Measurements from ENCODE around the gene NR6A1. TPM values are rescaled to one million over a fixed set of nuclear protein-coding genes. Genes with fewer than 3 reads are reported as not detected.

The NR6A1 gene
- total RNA-seq, 1 experiment from 2014 or later, result 6.7 TPM

DNA sequence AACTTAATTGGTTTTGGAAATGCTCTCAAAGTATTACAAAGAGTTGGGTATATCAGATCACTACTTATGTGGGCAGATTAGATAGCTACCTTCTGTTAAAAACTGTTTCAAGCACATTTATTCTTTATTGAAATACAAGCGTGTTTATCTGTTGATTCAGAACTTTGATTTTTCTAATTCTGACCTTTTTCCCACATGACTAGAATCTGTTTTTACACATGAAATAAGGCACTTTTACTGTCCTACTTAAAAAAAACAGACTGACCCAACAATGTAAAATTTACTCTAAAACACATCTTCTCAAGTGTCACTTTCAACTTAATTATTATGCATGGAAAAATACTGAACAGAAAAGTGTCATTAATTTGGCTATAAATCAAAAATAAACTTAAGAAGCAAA, 4.8 kb downstream of the NR6A1 start:
- TF ChIP-seq, protein P1, sequence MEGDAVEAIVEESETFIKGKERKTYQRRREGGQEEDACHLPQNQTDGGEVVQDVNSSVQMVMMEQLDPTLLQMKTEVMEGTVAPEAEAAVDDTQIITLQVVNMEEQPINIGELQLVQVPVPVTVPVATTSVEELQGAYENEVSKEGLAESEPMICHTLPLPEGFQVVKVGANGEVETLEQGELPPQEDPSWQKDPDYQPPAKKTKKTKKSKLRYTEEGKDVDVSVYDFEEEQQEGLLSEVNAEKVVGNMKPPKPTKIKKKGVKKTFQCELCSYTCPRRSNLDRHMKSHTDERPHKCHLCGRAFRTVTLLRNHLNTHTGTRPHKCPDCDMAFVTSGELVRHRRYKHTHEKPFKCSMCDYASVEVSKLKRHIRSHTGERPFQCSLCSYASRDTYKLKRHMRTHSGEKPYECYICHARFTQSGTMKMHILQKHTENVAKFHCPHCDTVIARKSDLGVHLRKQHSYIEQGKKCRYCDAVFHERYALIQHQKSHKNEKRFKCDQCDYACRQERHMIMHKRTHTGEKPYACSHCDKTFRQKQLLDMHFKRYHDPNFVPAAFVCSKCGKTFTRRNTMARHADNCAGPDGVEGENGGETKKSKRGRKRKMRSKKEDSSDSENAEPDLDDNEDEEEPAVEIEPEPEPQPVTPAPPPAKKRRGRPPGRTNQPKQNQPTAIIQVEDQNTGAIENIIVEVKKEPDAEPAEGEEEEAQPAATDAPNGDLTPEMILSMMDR (IDR thresholded peaks at IDR 0.05; ENCODE audit: unreplicated experiment), result no peak
- Mint-ChIP-seq H3K27me3 (ENCODE audit: unreplicated experiment) (no peaks in the 10 kb centered on the region), H3K4me3 (ENCODE audit: low read depth, unreplicated experiment) (no peak overlapping the region), H3K36me3 (ENCODE audit: insufficient read depth, unreplicated experiment) (peaks cover 26% of the 10 kb centered on the region), H3K9me3 (ENCODE audit: low read depth, unreplicated experiment) (no peaks in the 10 kb centered on the region), H3K27ac (ENCODE audit: unreplicated experiment) (no peak overlapping the region), H3K4me1 (ENCODE audit: low read depth, unreplicated experiment) (peaks cover 20% of the 10 kb centered on the region)
- no TSS peak for BruUV-seq (replicated peaks)
- DNase-seq, result no peak
- CTCF ChIA-PET, result interaction anchor here (0.6 to 1.6 kb wide), 2 partner anchors 23 to 348 kb away, joined by 3 to 8 read pairs; no protein-coding TSS in a partner anchor
- intact Hi-C loops (cut with micrococcal nuclease; ENCODE audit: unreplicated experiment), result loop anchor here (5.0 kb wide), 2 partner anchors 34 to 149 kb away; no protein-coding TSS in a partner anchor

GRCh38 chr9:124765439-124765835, 5.7 kb downstream of the NR6A1 start:
- H3K4me1 Mint-ChIP-seq (ENCODE audit: low read depth, unreplicated experiment), result peaks cover 20% of the 10 kb centered on the region
- no peak overlapping the region for H3K4me3 Mint-ChIP-seq (ENCODE audit: low read depth, unreplicated experiment)
- H3K27me3 Mint-ChIP-seq (ENCODE audit: unreplicated experiment), result no peaks in the 10 kb centered on the region
- no peak for DNase-seq
- no TSS peak for BruUV-seq (replicated peaks)
- intact Hi-C loops (cut with micrococcal nuclease; ENCODE audit: unreplicated experiment), result loop anchor here (5.0 kb wide), 2 partner anchors 33 to 148 kb away; no protein-coding TSS in a partner anchor
- H3K9me3 Mint-ChIP-seq (ENCODE audit: low read depth, unreplicated experiment), result no peaks in the 10 kb centered on the region
- H3K27ac Mint-ChIP-seq (ENCODE audit: unreplicated experiment), result no peak overlapping the region
- peaks cover 17% of the 10 kb centered on the region for H3K36me3 Mint-ChIP-seq (ENCODE audit: insufficient read depth, unreplicated experiment)
- TF ChIP-seq, protein P1 (IDR thresholded peaks at IDR 0.05; ENCODE audit: unreplicated experiment), result no peak
- CTCF ChIA-PET, result interaction anchor here (0.7 to 1.6 kb wide), 4 partner anchors 12 to 214 kb away, joined by 3 to 4 read pairs (median 4); no protein-coding TSS in a partner anchor

DNA sequence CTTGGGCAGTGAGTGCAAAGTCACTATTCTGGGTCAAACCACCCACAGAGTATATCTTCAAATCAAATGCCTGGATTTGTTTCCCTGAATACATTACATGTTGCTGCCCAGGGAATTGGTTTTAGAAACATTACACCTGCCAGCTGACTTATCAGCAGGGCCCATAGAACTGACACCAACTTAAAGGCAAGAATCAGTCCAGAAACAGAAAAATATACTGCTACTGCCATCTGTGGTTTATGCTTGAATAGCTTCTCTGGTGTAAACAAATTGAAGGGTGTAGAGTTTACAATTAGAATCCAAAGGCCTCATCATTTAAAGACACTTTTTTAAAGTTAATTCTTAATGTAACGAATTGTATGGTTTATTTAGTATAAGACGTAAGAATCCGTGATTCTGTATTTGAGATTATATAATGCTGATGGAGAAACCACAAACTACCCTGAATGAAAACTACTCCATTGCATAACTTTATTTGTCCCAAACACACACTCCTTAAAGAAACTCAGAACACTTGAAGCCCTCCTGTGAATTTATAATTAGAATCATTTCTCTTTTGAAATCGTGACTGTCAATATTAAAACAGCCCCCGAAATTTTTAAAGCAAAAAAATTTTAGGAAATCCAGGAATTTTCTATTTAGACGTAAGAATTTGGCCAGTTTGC, 6.2 kb downstream of the NR6A1 start:
- CTCF ChIA-PET, result interaction anchor here (0.7 to 1.7 kb wide), 6 partner anchors 12 to 213 kb away, joined by 3 to 7 read pairs (median 4); no protein-coding TSS in a partner anchor
- H3K36me3 Mint-ChIP-seq (ENCODE audit: insufficient read depth, unreplicated experiment), result peaks cover 12% of the 10 kb centered on the region
- no peak overlapping the region for H3K4me3 Mint-ChIP-seq (ENCODE audit: low read depth, unreplicated experiment)
- BruUV-seq (replicated peaks), result no TSS peak
- peaks cover 20% of the 10 kb centered on the region for H3K4me1 Mint-ChIP-seq (ENCODE audit: low read depth, unreplicated experiment)
- no peaks in the 10 kb centered on the region for H3K9me3 Mint-ChIP-seq (ENCODE audit: low read depth, unreplicated experiment)
- no peak for DNase-seq
- TF ChIP-seq, protein P1 (IDR thresholded peaks at IDR 0.05; ENCODE audit: unreplicated experiment), result no peak
- H3K27ac Mint-ChIP-seq (ENCODE audit: unreplicated experiment), result no peak overlapping the region
- H3K27me3 Mint-ChIP-seq (ENCODE audit: unreplicated experiment), result no peaks in the 10 kb centered on the region
- intact Hi-C loops (cut with micrococcal nuclease; ENCODE audit: unreplicated experiment), result loop anchor here (5.0 kb wide), 2 partner anchors 33 to 148 kb away; no protein-coding TSS in a partner anchor

DNA sequence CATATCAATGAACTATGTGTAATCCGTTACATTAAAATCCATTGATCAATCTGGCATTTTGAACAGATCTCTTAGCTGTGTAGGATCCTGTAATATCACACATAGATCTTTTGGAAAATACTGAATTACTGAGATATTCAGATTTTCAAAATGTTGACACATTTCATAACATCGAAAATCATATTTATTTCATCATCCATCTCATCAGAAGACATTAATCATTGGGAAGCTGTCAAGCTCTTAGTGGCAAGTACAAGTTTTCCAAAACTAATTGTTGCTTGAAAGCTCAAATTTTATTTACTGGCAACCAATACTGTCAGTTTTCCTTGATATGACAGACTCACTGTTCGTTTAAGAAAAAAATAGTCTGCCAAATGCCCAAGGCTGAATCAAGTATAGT, 8.5 kb downstream of the NR6A1 start:
- Mint-ChIP-seq H3K9me3 (ENCODE audit: low read depth, unreplicated experiment) (no peaks in the 10 kb centered on the region), H3K4me1 (ENCODE audit: low read depth, unreplicated experiment) (peaks cover 25% of the 10 kb centered on the region), H3K27me3 (ENCODE audit: unreplicated experiment) (no peaks in the 10 kb centered on the region), H3K27ac (ENCODE audit: unreplicated experiment) (no peak overlapping the region), H3K36me3 (ENCODE audit: insufficient read depth, unreplicated experiment) (no peaks in the 10 kb centered on the region), H3K4me3 (ENCODE audit: low read depth, unreplicated experiment) (no peak overlapping the region)
- no TSS peak for BruUV-seq (replicated peaks)
- DNase-seq, result no peak
- CTCF ChIA-PET, result no interaction called here
- TF ChIP-seq, protein P1 (IDR thresholded peaks at IDR 0.05; ENCODE audit: unreplicated experiment), result no peak
- intact Hi-C loops (cut with micrococcal nuclease; ENCODE audit: unreplicated experiment), result no loop called here

Data from Calu3 (cell line).